ENCODE data around the gene ARL11. TPM values are rescaled to one million over a fixed set of nuclear protein-coding genes. Genes with fewer than 3 reads are reported as not detected.
A peak's percentile ranks its signal among the peaks of the same experiment; 100 is the strongest.
"Not testable (repeated sequence)": the region's sequence is repeated elsewhere in the genome, so short reads cannot be mapped to it uniquely, and the experiment has no call there.

Gene ARL11
- total RNA-seq, 1 donor from 2014 or later: 0.98 TPM

- intact Hi-C loops (cut with DNase I): no loop called here
- H3K27me3 ChIP-seq: no peaks in the 10 kb centered on the region
- no peaks in the 10 kb centered on the region for H3K9me3 ChIP-seq
- no peaks in the 10 kb centered on the region for H3K36me3 ChIP-seq
- peak in 1 of 2 donors; percentile 90 for DNase-seq (ENCODE audit: extremely low spot score in 2 of 2)
- peak within 1 kb of the TSS; percentile 81 to 84 for H3K4me3 ChIP-seq
- peak within 1 kb of the TSS; percentile 83 for H3K27ac ChIP-seq
- peaks cover 20% of the 10 kb centered on the region for H3K4me1 ChIP-seq
- TF ChIP-seq POLR2AphosphoS5 (IDR thresholded peaks at IDR 0.05; ENCODE audit: insufficient read depth in 1 of 2, low read depth in 1 of 2) (peak in 1 of 2 donors; percentile 47), CTCF (IDR thresholded peaks at IDR 0.05) (no peak)
Measured at GRCh38 chr13:49585220-49586157, 42.8 kb upstream of the ARL11 start, which contains the start of gene RCBTB1. Gene RCBTB1, minus strand, starts transcription at chr13:49585558. Its CDS starts 18,279 bp downstream, at chr13:49567279.

GRCh38 chr13:49586717-49587116 lies 41.6 kb upstream of the ARL11 start:
- H3K4me3 ChIP-seq: no peak overlapping the region
- intact Hi-C loops (cut with DNase I): no loop called here
- peaks cover 20% of the 10 kb centered on the region for H3K4me1 ChIP-seq
- no peak for DNase-seq (ENCODE audit: extremely low spot score in 2 of 2)
- H3K9me3 ChIP-seq: no peaks in the 10 kb centered on the region
- no peaks in the 10 kb centered on the region for H3K27me3 ChIP-seq
- H3K36me3 ChIP-seq: no peaks in the 10 kb centered on the region
- H3K27ac ChIP-seq: no peak overlapping the region
- TF ChIP-seq POLR2A (IDR thresholded peaks at IDR 0.05) (no peak), CTCF (IDR thresholded peaks at IDR 0.05) (no peak), POLR2AphosphoS5 (IDR thresholded peaks at IDR 0.05; ENCODE audit: insufficient read depth in 1 of 2, low read depth in 1 of 2) (no peak)

- Histone ChIP-seq H3K4me3 (no peak overlapping the region), H3K27me3 (no peaks in the 10 kb centered on the region), H3K36me3 (no peaks in the 10 kb centered on the region), H3K27ac (no peak overlapping the region), H3K9me3 (no peaks in the 10 kb centered on the region), H3K4me1 (peaks cover 20% of the 10 kb centered on the region)
- intact Hi-C loops (cut with DNase I): no loop called here
- no peak for TF ChIP-seq CTCF (IDR thresholded peaks at IDR 0.05)
- no peak for TF ChIP-seq POLR2A (IDR thresholded peaks at IDR 0.05)
- TF ChIP-seq POLR2AphosphoS5 (IDR thresholded peaks at IDR 0.05; ENCODE audit: insufficient read depth in 1 of 2, low read depth in 1 of 2): no peak
- no peak for DNase-seq (ENCODE audit: extremely low spot score in 2 of 2)
Measured at GRCh38 chr13:49587311-49587847, 40.9 kb upstream of the ARL11 start.

GRCh38 chr13:49590714-49591113 lies 37.6 kb upstream of the ARL11 start:
- DNase-seq (ENCODE audit: extremely low spot score in 2 of 2); H3K36me3 ChIP-seq; H3K27me3 ChIP-seq; H3K9me3 ChIP-seq; H3K27ac ChIP-seq; H3K4me1 ChIP-seq; H3K4me3 ChIP-seq; intact Hi-C loops (cut with DNase I): not testable (repeated sequence)

- intact Hi-C loops (cut with DNase I); H3K4me3 ChIP-seq; H3K9me3 ChIP-seq: not testable (repeated sequence)
Measured at GRCh38 chr13:49593876-49594275, 34.4 kb upstream of the ARL11 start.

GRCh38 chr13:49594576-49594975 lies 33.7 kb upstream of the ARL11 start:
- no peak for DNase-seq (ENCODE audit: extremely low spot score in 2 of 2)
- Histone ChIP-seq H3K36me3 (no peaks in the 10 kb centered on the region), H3K4me3 (no peak overlapping the region), H3K4me1 (no peaks in the 10 kb centered on the region), H3K27me3 (no peaks in the 10 kb centered on the region), H3K9me3 (no peaks in the 10 kb centered on the region), H3K27ac (no peak overlapping the region)
- no peak for TF ChIP-seq POLR2AphosphoS5 (IDR thresholded peaks at IDR 0.05; ENCODE audit: insufficient read depth in 1 of 2, low read depth in 1 of 2)
- no peak for TF ChIP-seq POLR2A (IDR thresholded peaks at IDR 0.05)
- TF ChIP-seq CTCF (IDR thresholded peaks at IDR 0.05): no peak
- intact Hi-C loops (cut with DNase I): no loop called here

More at GRCh38 chr13:49593876-49594275, 34.4 kb upstream of the ARL11 start:
- not testable (repeated sequence) for H3K27me3 ChIP-seq; H3K27ac ChIP-seq; H3K36me3 ChIP-seq; DNase-seq (ENCODE audit: extremely low spot score in 2 of 2); H3K4me1 ChIP-seq

Measured in vagina (tissue), 2 donors.